PC-3 (cell line): ENCODE data around the gene SPAAR. TPM values are rescaled to one million over a fixed set of nuclear protein-coding genes. Genes with fewer than 3 reads are reported as not detected.

Source experiments
- ATAC-seq: fragments of 200-7000 bp; cut with Tn5 transposase; 2 replicates; pipeline ENCODE4 v1.9.1; 2020; ENCODE audit warnings: mild to moderate bottlenecking, moderate library complexity
- BruUV-seq: library from RNA; stranded (reverse); fragments of 400-500 nt; replicated peaks from 2 replicates; lab custom pipeline; 2021; lab: Mats Ljungman, UMichigan
- CTCF ChIA-PET: fragments of 300-600 bp; sonication (Branson Sonifier 250); formaldehyde crosslinking; loops from one replicate; lab custom pipeline; 2022; ENCODE audit warnings: antibody characterized with exemption; lab: Charles Lee
- POLR2A ChIA-PET: fragments of 300-600 bp; sonication (Branson Sonifier 250); formaldehyde crosslinking; loops from one replicate; lab custom pipeline; 2022; ENCODE audit warnings: antibody characterized with exemption; ENCODE audit not compliant: unreplicated experiment; lab: Charles Lee
- DNase-seq: peaks from one replicate; pipeline ENCODE4 v3.0.0-alpha.2; 2015
- H2AFZ ChIP-seq: fragments of 300-600 bp; sonication (generic); 2 replicates; pipeline ENCODE4 v1.6.0; 2016; ENCODE audit warnings: antibody characterized with exemption, low read length
- H3F3A ChIP-seq: fragments of 300-600 bp; sonication (generic); one replicate; pipeline ENCODE4 v1.6.0; 2017; ENCODE audit warnings: antibody characterized with exemption, low read length, control low read depth, mild to moderate bottlenecking; ENCODE audit not compliant: unreplicated experiment
- H3K27ac ChIP-seq: fragments of 300-600 bp; sonication (generic); 2 replicates; pipeline ENCODE4 v1.5.1; 2016; ENCODE audit warnings: mild to moderate bottlenecking, low read length
- H3K27me3 ChIP-seq: fragments of 300-600 bp; sonication (generic); 2 replicates; pipeline ENCODE4 v1.6.1; 2016; ENCODE audit warnings: low read length, mixed read lengths
- H3K36me3 ChIP-seq: fragments of 300-600 bp; sonication (generic); 2 replicates; pipeline ENCODE4 v1.6.1; 2016; ENCODE audit warnings: low read depth, mixed run types, low read length, mixed read lengths
- H3K4me1 ChIP-seq: fragments of 300-600 bp; sonication (generic); 2 replicates; pipeline ENCODE4 v1.5.1; 2016; ENCODE audit warnings: low read length; ENCODE audit not compliant: insufficient read depth
- H3K4me2 ChIP-seq: fragments of 300-600 bp; sonication (generic); 2 replicates; pipeline ENCODE4 v1.6.0; 2016; ENCODE audit warnings: low read length
- H3K4me3 ChIP-seq: fragments of 300-600 bp; sonication (generic); 2 replicates; pipeline ENCODE4 v1.5.1; 2016; ENCODE audit warnings: mild to moderate bottlenecking, low read length, mixed read lengths
- H3K79me2 ChIP-seq: fragments of 300-600 bp; sonication (generic); 2 replicates; pipeline ENCODE4 v1.6.1; 2017; ENCODE audit warnings: low read length, mixed read lengths
- H3K9ac ChIP-seq: fragments of 300-600 bp; sonication (generic); 2 replicates; pipeline ENCODE4 v1.6.0; 2016; ENCODE audit warnings: mild to moderate bottlenecking, low read length
- H3K9me2 ChIP-seq: fragments of 300-600 bp; sonication (generic); replicated peaks from 2 replicates; pipeline ENCODE4 v1.6.1; 2016; ENCODE audit warnings: mixed run types, low read length, mixed read lengths
- H3K9me3 ChIP-seq: fragments of 300-600 bp; sonication (generic); 2 replicates; pipeline ENCODE4 v1.6.1; 2016; ENCODE audit warnings: low read length, mixed read lengths
- H4K20me1 ChIP-seq: fragments of 300-600 bp; sonication (generic); 2 replicates; pipeline ENCODE4 v1.6.1; 2016; ENCODE audit warnings: low read length, mixed read lengths
- CTCF ChIP-seq: fragments of 300-600 bp; sonication (generic); conservative IDR thresholded peaks from 2 replicates; pipeline ENCODE4 v1.5.1; 2017; ENCODE audit warnings: antibody characterized with exemption, low read depth, mild to moderate bottlenecking, low read length
- EZH2 ChIP-seq: fragments of 300-600 bp; sonication (generic); IDR thresholded peaks from one replicate; pipeline ENCODE4 v1.6.1; 2017; ENCODE audit warnings: antibody characterized with exemption, mild to moderate bottlenecking, low read length; ENCODE audit not compliant: unreplicated experiment
- EZH2phosphoT487 ChIP-seq: fragments of 300-600 bp; sonication (generic); IDR thresholded peaks from 2 replicates; pipeline ENCODE4 v1.6.1; 2018; ENCODE audit warnings: mild to moderate bottlenecking, antibody characterized with exemption, low read length, borderline replicate concordance
- intact Hi-C: fragments of 100-400 bp; cut with micrococcal nuclease; formaldehyde crosslinking; loops from 2 replicates; pipeline ENCODE4 v1.9.0; 2023
- total RNA-seq: library from RNA; depleted of rRNA; stranded (reverse); fragments of >200 nt; gene quantifications from 2 replicates; pipeline ENCODE4 v1.2.3, GENCODE V29; 2014

The SPAAR gene
- total RNA-seq, 1 experiment from 2014 or later, result not detected

GRCh38 chr9:35862328-35862727, 47.0 kb upstream of the SPAAR start:
- Histone ChIP-seq H3K4me2 (no peak overlapping the region), H4K20me1 (no peaks in the 10 kb centered on the region), H2AFZ (no peak overlapping the region), H3K4me1 (no peaks in the 10 kb centered on the region), H3K9me3 (no peaks in the 10 kb centered on the region), H3K9me2 (no peaks in the 10 kb centered on the region), H3K27ac (no peak overlapping the region), H3K36me3 (no peaks in the 10 kb centered on the region), H3K4me3 (no peak overlapping the region), H3F3A (no peaks in the 10 kb centered on the region), H3K9ac (no peak overlapping the region), H3K79me2 (no peaks in the 10 kb centered on the region), H3K27me3 (no peaks in the 10 kb centered on the region)
- TF ChIP-seq CTCF (no peak), EZH2 (no peak), EZH2phosphoT487 (no peak)
- intact Hi-C loops, result no loop called here
- CTCF ChIA-PET, result no interaction called here
- POLR2A ChIA-PET, result no interaction called here
- no peak for DNase-seq
- BruUV-seq, result no TSS peak
- ATAC-seq, result no peak

- TF ChIP-seq EZH2phosphoT487 (no peak), EZH2 (no peak), CTCF (no peak)
- Histone ChIP-seq H3K79me2 (no peaks in the 10 kb centered on the region), H3K9me2 (no peaks in the 10 kb centered on the region), H3K9me3 (no peaks in the 10 kb centered on the region), H3K9ac (no peak overlapping the region), H3K36me3 (no peaks in the 10 kb centered on the region), H3K4me1 (no peaks in the 10 kb centered on the region), H3K27ac (no peak overlapping the region), H3K4me3 (no peak overlapping the region), H3K4me2 (no peak overlapping the region), H3K27me3 (no peaks in the 10 kb centered on the region), H4K20me1 (no peaks in the 10 kb centered on the region), H2AFZ (no peak overlapping the region), H3F3A (no peaks in the 10 kb centered on the region)
- DNase-seq, result no peak
- ChIA-PET POLR2A (no interaction called here), CTCF (no interaction called here)
- intact Hi-C loops, result no loop called here
- no TSS peak for BruUV-seq
- ATAC-seq, result no peak
Observed at GRCh38 chr9:35863583-35863982, 45.7 kb upstream of the SPAAR start.

- no peaks in the 10 kb centered on the region for H3K36me3 ChIP-seq
- H3K4me3 ChIP-seq, result no peak overlapping the region
- no peak overlapping the region for H3K9ac ChIP-seq
- intact Hi-C loops, result no loop called here
- no peak overlapping the region for H3K4me2 ChIP-seq
- DNase-seq, result no peak
- H3F3A ChIP-seq, result no peaks in the 10 kb centered on the region
- ATAC-seq, result no peak
- ChIA-PET CTCF (no interaction called here), POLR2A (no interaction called here)
- no peak overlapping the region for H3K27ac ChIP-seq
- no peaks in the 10 kb centered on the region for H3K27me3 ChIP-seq
- no peaks in the 10 kb centered on the region for H3K9me3 ChIP-seq
- H2AFZ ChIP-seq, result no peak overlapping the region
- no peaks in the 10 kb centered on the region for H3K4me1 ChIP-seq
- H3K79me2 ChIP-seq, result no peaks in the 10 kb centered on the region
- no peak for TF ChIP-seq EZH2
- no peak for TF ChIP-seq CTCF
- no peak for TF ChIP-seq EZH2phosphoT487
- H4K20me1 ChIP-seq, result no peaks in the 10 kb centered on the region
- H3K9me2 ChIP-seq, result no peaks in the 10 kb centered on the region
- no TSS peak for BruUV-seq
Observed at GRCh38 chr9:35864695-35865255, 44.5 kb upstream of the SPAAR start.
